Fibroblast of upper back skin (primary cell): ENCODE measurements around the gene RARB.
A peak's percentile ranks its signal among the peaks of the same experiment; 100 is the strongest.

Experiments used
- DNase-seq: peaks from one replicate; pipeline ENCODE4 v3.0.0-alpha.2; 2013

The RARB gene

GRCh38 chr3:25448750-25449692 lies 21.0 kb downstream of the RARB start:
- DNase-seq, result peak; percentile 94

- no peak for DNase-seq
Observed at GRCh38 chr3:25449857-25450256, 21.8 kb downstream of the RARB start.

GRCh38 chr3:25452192-25452591 lies 24.1 kb downstream of the RARB start:
- no peak for DNase-seq

GRCh38 chr3:25452740-25453139 lies 24.7 kb downstream of the RARB start:
- DNase-seq, result no peak

GRCh38 chr3:25453619-25454004 lies 25.5 kb downstream of the RARB start:
- no peak for DNase-seq

GRCh38 chr3:25454005-25454927 lies 26.2 kb downstream of the RARB start:
- DNase-seq, result peak; percentile 93

GRCh38 chr3:25455441-25456132 lies 27.5 kb downstream of the RARB start:
- DNase-seq, result peak; percentile 77

GRCh38 chr3:25456723-25457670 lies 28.9 kb downstream of the RARB start:
- DNase-seq, result no peak

- DNase-seq, result no peak
Observed at GRCh38 chr3:25457671-25458419, 29.8 kb downstream of the RARB start.

- no peak for DNase-seq
Observed at GRCh38 chr3:25458420-25458814, 30.4 kb downstream of the RARB start.

GRCh38 chr3:25460751-25461150 lies 32.7 kb downstream of the RARB start:
- DNase-seq, result no peak

GRCh38 chr3:25461946-25462345 lies 33.9 kb downstream of the RARB start:
- DNase-seq, result no peak

- no peak for DNase-seq
Observed at GRCh38 chr3:25462495-25462894, 34.4 kb downstream of the RARB start.

- DNase-seq, result no peak
Observed at GRCh38 chr3:25463836-25464418, 35.9 kb downstream of the RARB start.

- no peak for DNase-seq
Observed at GRCh38 chr3:25465266-25465860, 37.3 kb downstream of the RARB start.

GRCh38 chr3:25468866-25469319 lies 40.8 kb downstream of the RARB start:
- peak; percentile 71 for DNase-seq

- DNase-seq, result no peak
Observed at GRCh38 chr3:25469558-25469957, 41.5 kb downstream of the RARB start.

GRCh38 chr3:25471081-25471768 lies 43.2 kb downstream of the RARB start:
- DNase-seq, result no peak

GRCh38 chr3:25472153-25472552 lies 44.1 kb downstream of the RARB start:
- no peak for DNase-seq

- peak; percentile 58 for DNase-seq
Observed at GRCh38 chr3:25472731-25473130, 44.7 kb downstream of the RARB start.
